ENCODE measurements around the gene ZCCHC7. TPM values are rescaled to one million over a fixed set of nuclear protein-coding genes. Genes with fewer than 3 reads are reported as not detected.

Gene ZCCHC7
- total RNA-seq, 1 experiment from 2014 or later, result 27.9 TPM

DNA sequence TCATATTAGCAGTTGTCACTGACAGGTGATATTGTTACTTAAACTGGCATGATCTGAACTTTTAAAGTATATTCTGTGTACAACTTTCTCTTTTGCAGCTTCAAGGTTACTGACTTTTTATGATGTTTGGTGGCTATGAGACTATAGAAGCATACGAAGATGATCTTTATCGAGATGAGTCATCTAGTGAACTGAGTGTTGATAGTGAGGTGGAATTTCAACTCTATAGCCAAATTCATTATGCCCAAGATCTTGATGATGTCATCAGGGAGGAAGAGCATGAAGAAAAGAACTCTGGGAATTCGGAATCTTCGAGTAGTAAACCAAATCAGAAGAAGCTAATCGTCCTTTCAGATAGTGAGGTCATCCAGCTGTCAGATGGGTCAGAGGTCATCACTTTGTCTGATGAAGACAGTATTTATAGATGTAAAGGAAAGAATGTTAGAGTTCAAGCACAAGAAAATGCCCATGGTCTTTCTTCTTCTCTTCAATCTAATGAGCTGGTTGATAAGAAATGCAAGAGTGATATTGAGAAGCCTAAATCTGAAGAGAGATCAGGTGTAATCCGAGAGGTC lies 5.9 kb downstream of the ZCCHC7 start:
- H3K9me3 ChIP-seq (ENCODE audit: low read depth, low read length, poor library complexity, severe bottlenecking), result no peaks in the 10 kb centered on the region
- no TSS peak for BruUV-seq (replicated peaks)
- peaks cover 17% of the 10 kb centered on the region for H3K4me1 ChIP-seq (ENCODE audit: insufficient read depth, low read length, poor library complexity, severe bottlenecking)
- TF ChIP-seq EZH2 (IDR thresholded peaks at IDR 0.05; ENCODE audit: borderline replicate concordance, low read depth, low read length, poor library complexity, severe bottlenecking) (no peak), CTCF (conservative IDR thresholded peaks at IDR 0.05; ENCODE audit: low read depth, low read length) (no peak)
- no peak for DNase-seq (ENCODE audit: low spot score)
- no peak overlapping the region for H3K27ac ChIP-seq (ENCODE audit: low read depth, low read length, poor library complexity, severe bottlenecking)
- ChIA-PET CTCF (no interaction called here), POLR2A (ENCODE audit: low non-redundant PET) (no interaction called here)
- H3K27me3 ChIP-seq (replicated peaks; ENCODE audit: insufficient read depth, low read depth, low read length, poor library complexity), result no peaks in the 10 kb centered on the region
- intact Hi-C loops (cut with micrococcal nuclease; ENCODE audit: unreplicated experiment), result no loop called here
- peaks cover 28% of the 10 kb centered on the region for H3K36me3 ChIP-seq (ENCODE audit: insufficient read depth, low read length, poor library complexity, severe bottlenecking)
- no peak overlapping the region for H3K4me3 ChIP-seq (ENCODE audit: low read depth, low read length, poor library complexity, severe bottlenecking)

- CTCF ChIA-PET, result no interaction called here
- Histone ChIP-seq H3K9me3 (ENCODE audit: low read depth, low read length, poor library complexity, severe bottlenecking) (no peaks in the 10 kb centered on the region), H3K27ac (ENCODE audit: low read depth, low read length, poor library complexity, severe bottlenecking) (no peak overlapping the region), H3K4me1 (ENCODE audit: insufficient read depth, low read length, poor library complexity, severe bottlenecking) (peaks cover 18% of the 10 kb centered on the region), H3K36me3 (ENCODE audit: insufficient read depth, low read length, poor library complexity, severe bottlenecking) (peaks cover 28% of the 10 kb centered on the region), H3K27me3 (replicated peaks; ENCODE audit: insufficient read depth, low read depth, low read length, poor library complexity) (no peaks in the 10 kb centered on the region), H3K4me3 (ENCODE audit: low read depth, low read length, poor library complexity, severe bottlenecking) (no peak overlapping the region)
- BruUV-seq (replicated peaks), result no TSS peak
- DNase-seq (ENCODE audit: low spot score), result no peak
- intact Hi-C loops (cut with micrococcal nuclease; ENCODE audit: unreplicated experiment), result no loop called here
- POLR2A ChIA-PET (ENCODE audit: low non-redundant PET), result no interaction called here
- TF ChIP-seq CTCF (conservative IDR thresholded peaks at IDR 0.05; ENCODE audit: low read depth, low read length), result no peak
- no peak for TF ChIP-seq EZH2 (IDR thresholded peaks at IDR 0.05; ENCODE audit: borderline replicate concordance, low read depth, low read length, poor library complexity, severe bottlenecking)
Measured at GRCh38 chr9:37127018-37127417, 6.6 kb downstream of the ZCCHC7 start.

GRCh38 chr9:37128051-37128450 lies 7.7 kb downstream of the ZCCHC7 start:
- Histone ChIP-seq H3K4me3 (ENCODE audit: low read depth, low read length, poor library complexity, severe bottlenecking) (no peak overlapping the region), H3K36me3 (ENCODE audit: insufficient read depth, low read length, poor library complexity, severe bottlenecking) (peaks cover 28% of the 10 kb centered on the region), H3K9me3 (ENCODE audit: low read depth, low read length, poor library complexity, severe bottlenecking) (no peaks in the 10 kb centered on the region), H3K4me1 (ENCODE audit: insufficient read depth, low read length, poor library complexity, severe bottlenecking) (peaks cover 15% of the 10 kb centered on the region), H3K27me3 (replicated peaks; ENCODE audit: insufficient read depth, low read depth, low read length, poor library complexity) (no peaks in the 10 kb centered on the region), H3K27ac (ENCODE audit: low read depth, low read length, poor library complexity, severe bottlenecking) (no peak overlapping the region)
- intact Hi-C loops (cut with micrococcal nuclease; ENCODE audit: unreplicated experiment), result no loop called here
- POLR2A ChIA-PET (ENCODE audit: low non-redundant PET), result no interaction called here
- CTCF ChIA-PET, result no interaction called here
- DNase-seq (ENCODE audit: low spot score), result no peak
- TF ChIP-seq CTCF (conservative IDR thresholded peaks at IDR 0.05; ENCODE audit: low read depth, low read length) (no peak), EZH2 (IDR thresholded peaks at IDR 0.05; ENCODE audit: borderline replicate concordance, low read depth, low read length, poor library complexity, severe bottlenecking) (no peak)
- BruUV-seq (replicated peaks), result no TSS peak

Measured in A673 (cell line).